Heart right ventricle (tissue), 16 donors: ENCODE measurements around the gene DIRAS1. TPM values are rescaled to one million over a fixed set of nuclear protein-coding genes. Genes with fewer than 3 reads are reported as not detected.

Experiments used
- ATAC-seq, 8 donors: fragments of 200-7000 bp; cut with Tn5 transposase; one replicate each; pipeline ENCODE4 v1.9.1; 2020; ENCODE audit warnings: mild to moderate bottlenecking in 8 of 8, moderate library complexity in 8 of 8, moderate number of reproducible peaks in 1 of 8
- DNase-seq, 2 donors: peaks; one replicate each; pipeline ENCODE4 v3.0.0-alpha.2; 2020
- H3K27ac ChIP-seq, 10 donors: fragments of 200-600 bp; sonication (generic) in 2 of 10; one replicate each; pipeline versions ENCODE4 v1.5.0 to v1.8.0; 2020 to 2022; ENCODE audit warnings: mild to moderate bottlenecking in 3 of 10
- H3K27me3 ChIP-seq, 7 donors: fragments of 200-600 bp; one replicate each; pipeline ENCODE4 v1.8.0; 2021 to 2022; ENCODE audit warnings: mild to moderate bottlenecking in 2 of 7
- H3K36me3 ChIP-seq, 9 donors: fragments of 200-600 bp; sonication (generic) in 1 of 9; one replicate each; pipeline versions ENCODE4 v1.5.0 to v1.8.0; 2020 to 2022; ENCODE audit warnings: mild to moderate bottlenecking in 2 of 9
- H3K4me1 ChIP-seq, 9 donors: fragments of 200-600 bp; sonication (generic) in 1 of 9; one replicate each; pipeline versions ENCODE4 v1.5.0 to v1.8.0; 2020 to 2022; ENCODE audit warnings: mild to moderate bottlenecking in 4 of 9
- H3K4me3 ChIP-seq, 10 donors: fragments of 200-600 bp; sonication (generic) in 2 of 10; one replicate each; pipeline versions ENCODE4 v1.5.0 to v1.8.0; 2020 to 2022; ENCODE audit warnings: mild to moderate bottlenecking in 7 of 10, moderate library complexity in 2 of 10
- H3K9me3 ChIP-seq, 11 donors: fragments of 200-600 bp in 10 of 11; sonication (generic) in 2 of 11; one replicate each; pipeline versions ENCODE4 v1.5.0 to v1.8.0; 2013 to 2022; ENCODE audit warnings: mild to moderate bottlenecking in 2 of 11, control low read depth in 1 of 11, moderate library complexity in 1 of 11
- CTCF ChIP-seq, 9 donors: fragments of 200-600 bp; sonication (generic) in 2 of 9; IDR thresholded peaks; one replicate each; pipeline versions ENCODE4 v1.5.0 to v1.8.0; 2021 to 2022; ENCODE audit warnings: antibody characterized with exemption in 9 of 9, mild to moderate bottlenecking in 5 of 9, moderate library complexity in 1 of 9
- WGBS, 2 donors: extraction: QIAGEN DNeasy Blood & Tissue Kit; methylation state at CpG; one replicate each; pipeline ENCODE4 v1.1.7; 2013; ENCODE audit warnings: inconsistent platforms in 1 of 2; 5-methylcytosine and 5-hydroxymethylcytosine counted together
- intact Hi-C, 10 donors: fragments of 100-400 bp; cut with DNase I; formaldehyde crosslinking; loops; one replicate each; pipeline versions ENCODE4 v1.11.1 to v1.14.2; 2022
- polyA plus RNA-seq, 2 donors: library from polyadenylated mRNA; stranded (reverse); fragments of 200-250 nt; gene quantifications; one replicate each; pipeline ENCODE4 v1.2.3, GENCODE V29; 2013
- total RNA-seq, 10 donors: library from RNA; stranded (reverse); fragmentation: NEBNext Ultra II Directional in 3 of 10; extraction: Animal tissue kit (Norgen Biotek cat#: 25700) in 3 of 10; gene quantifications; one replicate each; pipeline versions ENCODE4 v1.2.1 to v1.2.4, GENCODE V29; 2021 to 2023
- donor health status: Arrhythmogenic right ventricular cardiomyopathy.
- donor health status: ischemic (EF 13 %, LVEDD 7.1; RV severe dilation, severe dysfunction).
- donor health status: healthy with polysubstance abuse.
- donor health status: DM: no; HTN: yes; CAD: no.
- donor health status: DM: no; HTN: no; CAD: no.
- donor health status: ischemic (EF 25% LVEDD 6.9; RV normal size, moderate dysfunction).
- donor health status: ischemic (EF 25% LVEDD 5.7; RV mildly dilated, moderate dysfunction).
- donor health status: healthy.
- donor health status: DM: yes; HTN: yes; CAD: no.
- donor health status: Ischemic cardiomyopathy.
- donor health status: ischemic (EF 35%, LVEDD 5.7; RV mildly dilated, moderate dysfunction).
- donor health status: nonischemic (EF 11% LVEDD 7.7; RV severe dilation, severe dysfunction).
- donor health status: DM: yes; HTN: yes; CAD: no.
- donor health status: PGD.
- donor health status: ischemic (EF 29% LVEDD 5.4; RV normal size, mild dysfunction).
- donor health status: nonischemic (EF 23%, LVEDD 6.1; RV moderate dilation, normal function).

DIRAS1 gene
- total and polyA plus RNA-seq, 12 donors = 63.7 to 381 (median 157) TPM

GRCh38 chr19:2732883-2733282 is 11.7 kb upstream of the DIRAS1 start:
- H3K36me3 ChIP-seq = peaks cover 0 to 52% (median 3%) of the 10 kb centered on the region in 9 donors
- 95 to 96% methylated on average over 38 of the region's 38 CpGs for WGBS, 2 donors
- H3K4me3 ChIP-seq = no peak overlapping the region
- peaks cover 0 to 2% (median 0%) of the 10 kb centered on the region in 7 donors for H3K27me3 ChIP-seq
- no peak for DNase-seq
- no peak for TF ChIP-seq CTCF (IDR thresholded peaks at IDR 0.05)
- no peak for ATAC-seq
- H3K27ac ChIP-seq = no peak overlapping the region
- H3K4me1 ChIP-seq = peaks cover 0 to 11% (median 0%) of the 10 kb centered on the region in 9 donors
- peaks cover 0 to 5% (median 0%) of the 10 kb centered on the region in 11 donors for H3K9me3 ChIP-seq
- intact Hi-C loops = no loop called here

GRCh38 chr19:2732157-2732725 is 11.1 kb upstream of the DIRAS1 start:
- Histone ChIP-seq H3K9me3 (peaks cover 0 to 5% (median 0%) of the 10 kb centered on the region in 11 donors), H3K4me1 (peaks cover 0 to 6% (median 0%) of the 10 kb centered on the region in 9 donors), H3K4me3 (no peak overlapping the region), H3K36me3 (peaks cover 0 to 52% (median 3%) of the 10 kb centered on the region in 9 donors), H3K27ac (no peak overlapping the region), H3K27me3 (peaks cover 0 to 6% (median 4%) of the 10 kb centered on the region in 7 donors)
- no peak for DNase-seq
- no peak for ATAC-seq
- WGBS, 2 donors = 95 to 96% methylated on average over 33 of the region's 33 CpGs
- no peak for TF ChIP-seq CTCF (IDR thresholded peaks at IDR 0.05)
- intact Hi-C loops = no loop called here

DNA sequence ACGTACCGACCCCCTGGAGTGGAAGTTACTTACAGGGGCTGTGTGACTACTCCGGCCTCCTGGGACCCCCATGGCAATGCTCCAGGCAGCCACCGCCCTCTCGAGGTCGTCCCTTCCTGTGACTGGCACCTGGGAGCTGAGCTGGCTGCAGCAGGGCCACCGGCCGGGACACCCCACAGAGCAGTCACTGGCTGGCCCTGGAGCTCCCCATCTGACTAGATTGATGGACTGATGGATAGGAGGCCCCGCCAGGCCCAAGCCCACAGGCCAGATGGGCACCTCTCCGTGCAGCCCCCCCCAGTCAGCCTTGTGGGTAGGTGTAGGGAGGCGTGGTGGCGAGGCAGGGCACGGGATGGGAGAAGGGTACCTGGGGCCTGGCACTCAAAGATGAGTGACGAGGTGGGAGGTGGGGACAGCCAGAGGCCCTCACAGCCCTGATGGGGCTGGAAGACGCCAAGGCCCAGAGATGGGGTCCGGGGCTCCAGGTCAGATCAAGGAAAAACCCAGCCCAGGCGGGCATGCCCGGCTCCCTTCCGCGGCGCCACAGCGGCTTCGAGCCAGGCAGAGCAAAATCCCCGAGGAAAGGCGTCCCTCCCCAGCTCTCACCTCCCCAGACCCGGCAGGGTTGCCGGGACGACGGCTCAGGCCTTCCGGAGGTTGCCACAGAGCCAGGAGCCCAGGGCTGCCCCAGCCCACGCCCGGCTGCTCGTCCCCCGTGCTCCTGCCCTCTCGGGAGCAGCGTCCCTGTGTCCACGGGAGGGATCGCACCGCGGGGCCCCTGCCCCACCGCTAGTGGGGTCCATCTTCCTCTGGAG is 10.2 kb upstream of the DIRAS1 start:
- DNase-seq (no peak), ATAC-seq (peak in 1 of 8 donors; percentile 10)
- 84 to 88% methylated on average over 41 of the region's 41 CpGs for WGBS, 2 donors
- peaks cover 0 to 46% (median 0%) of the 10 kb centered on the region in 9 donors for H3K36me3 ChIP-seq
- H3K9me3 ChIP-seq = peaks cover 0 to 3% (median 0%) of the 10 kb centered on the region in 11 donors
- intact Hi-C loops = no loop called here
- H3K27me3 ChIP-seq = peaks cover 0 to 15% (median 13%) of the 10 kb centered on the region in 7 donors
- H3K4me3 ChIP-seq = no peak overlapping the region
- no peaks in the 10 kb centered on the region for H3K4me1 ChIP-seq
- no peak for TF ChIP-seq CTCF (IDR thresholded peaks at IDR 0.05)
- H3K27ac ChIP-seq = no peak overlapping the region

- H3K36me3 ChIP-seq = peaks cover 0 to 34% (median 0%) of the 10 kb centered on the region in 9 donors
- TF ChIP-seq CTCF (IDR thresholded peaks at IDR 0.05) = no peak
- no peaks in the 10 kb centered on the region for H3K4me1 ChIP-seq
- no peaks in the 10 kb centered on the region for H3K9me3 ChIP-seq
- ATAC-seq (no peak), DNase-seq (no peak)
- no peak overlapping the region for H3K27ac ChIP-seq
- 89 to 90% methylated on average over 26 of the region's 26 CpGs for WGBS, 2 donors
- no peak overlapping the region for H3K4me3 ChIP-seq
- H3K27me3 ChIP-seq = peaks cover 0 to 27% (median 22%) of the 10 kb centered on the region in 7 donors
- intact Hi-C loops = no loop called here
Observed at GRCh38 chr19:2729943-2730818, 9.0 kb upstream of the DIRAS1 start.
